Thoracic aorta (tissue), 2 donors: ENCODE data around the gene CTSE. TPM values are rescaled to one million over a fixed set of nuclear protein-coding genes. Genes with fewer than 3 reads are reported as not detected.
A peak's percentile ranks its signal among the peaks of the same experiment; 100 is the strongest.

Source experiments
- ATAC-seq: fragments of 150-250 bp; one replicate; pipeline ENCODE4 v1.8.0; 2017; ENCODE audit warnings: low read depth; ENCODE audit not compliant: insufficient number of reproducible peaks, low FRiP score
- DNase-seq: peaks from one replicate; pipeline ENCODE4 v3.0.0-alpha.2; 2020; ENCODE audit warnings: low spot score
- H3K27ac ChIP-seq, 2 donors: fragments of 200-600 bp; sonication (generic); 1 replicate in 1 of 2; 2 replicates in 1 of 2; pipeline ENCODE4 v1.5.1; 2016; ENCODE audit warnings: mild to moderate bottlenecking in 2 of 2, moderate library complexity in 2 of 2
- H3K27me3 ChIP-seq: fragments of 200-600 bp; sonication (generic); replicated peaks from 2 replicates; pipeline ENCODE4 v1.6.0; 2016; ENCODE audit warnings: mild to moderate bottlenecking; ENCODE audit not compliant: insufficient read depth
- H3K36me3 ChIP-seq: fragments of 200-600 bp; sonication (generic); one replicate; pipeline ENCODE4 v1.5.1; 2016
- H3K4me1 ChIP-seq, 2 donors: fragments of 200-600 bp; sonication (generic); 1 replicate in 1 of 2; 2 replicates in 1 of 2; pipeline versions ENCODE4 v1.5.1 to v1.6.0; 2016; ENCODE audit warnings: low read depth in 2 of 2, mild to moderate bottlenecking in 1 of 2; ENCODE audit not compliant: control insufficient read depth in 1 of 2
- H3K4me3 ChIP-seq: fragments of 200-600 bp; sonication (generic); 2 replicates; pipeline ENCODE4 v1.5.1; 2016; ENCODE audit warnings: mild to moderate bottlenecking
- H3K9me3 ChIP-seq: fragments of 200-600 bp; sonication (generic); 2 replicates; pipeline ENCODE4 v1.5.1; 2016
- CTCF ChIP-seq: fragments of 200-600 bp; sonication (generic); IDR thresholded peaks from one replicate; pipeline ENCODE4 v1.5.1; 2019; ENCODE audit warnings: antibody characterized with exemption
- total RNA-seq, 2 donors: library from RNA; depleted of rRNA; stranded (reverse); fragments of >200 nt; gene quantifications; one replicate each; pipeline versions ENCODE4 v1.1.0 to v1.2.3, GENCODE V29; 2016

CTSE gene
- total RNA-seq, 2 donors from 2014 or later = 22.2 TPM; not detected in 1

GRCh38 chr1:206003854-206004800 lies 19.6 kb downstream of the CTSE start:
- H3K27me3 ChIP-seq = no peaks in the 10 kb centered on the region
- peak overlapping the region in 1 of 2 donors; percentile 52 for H3K27ac ChIP-seq

GRCh38 chr1:206002871-206003801 lies 20.6 kb downstream of the CTSE start, which contains the start of gene RAB7B:
Gene RAB7B (minus strand): TSS chr1:206003395. CDS start chr1:205994135, 9,260 bp downstream.
- Histone ChIP-seq H3K27ac (peak within 1 kb of the TSS; percentile 24 to 52), H3K27me3 (no peaks in the 10 kb centered on the region), H3K36me3 (no peaks in the 10 kb centered on the region), H3K4me1 (peaks cover 10 to 37% of the 10 kb centered on the region in 2 donors), H3K9me3 (no peaks in the 10 kb centered on the region), H3K4me3 (peak within 1 kb of the TSS; percentile 66)
- TF ChIP-seq CTCF = no peak
- ATAC-seq (peak; percentile 52), DNase-seq (peak; percentile 40)

More at GRCh38 chr1:206003854-206004800, 19.6 kb downstream of the CTSE start:
- H3K9me3 ChIP-seq = no peaks in the 10 kb centered on the region
- peaks cover 10 to 33% of the 10 kb centered on the region in 2 donors for H3K4me1 ChIP-seq
- no peak for TF ChIP-seq CTCF
- no peak overlapping the region for H3K4me3 ChIP-seq
- no peaks in the 10 kb centered on the region for H3K36me3 ChIP-seq
- ATAC-seq (no peak), DNase-seq (no peak)

- Histone ChIP-seq H3K27ac (no peak overlapping the region), H3K4me1 (peaks cover 10 to 37% of the 10 kb centered on the region in 2 donors), H3K27me3 (no peaks in the 10 kb centered on the region), H3K4me3 (peak overlapping the region; percentile 66), H3K36me3 (no peaks in the 10 kb centered on the region), H3K9me3 (no peaks in the 10 kb centered on the region)
- TF ChIP-seq CTCF = no peak
- ATAC-seq (no peak), DNase-seq (no peak)
These were observed 21.5 kb downstream of the CTSE start for GRCh38 chr1:206002160-206002559.

- Histone ChIP-seq H3K27me3 (no peaks in the 10 kb centered on the region), H3K36me3 (no peaks in the 10 kb centered on the region), H3K27ac (peak overlapping the region in 1 of 2 donors; percentile 3), H3K9me3 (no peaks in the 10 kb centered on the region), H3K4me1 (peaks cover 10 to 37% of the 10 kb centered on the region in 2 donors), H3K4me3 (peak overlapping the region; percentile 44)
- DNase-seq (peak; percentile 41), ATAC-seq (no peak)
- TF ChIP-seq CTCF = no peak
These were observed 22.2 kb downstream of the CTSE start for GRCh38 chr1:206001476-206001888.
